GM15510 (cell line): ENCODE measurements around the gene RSBN1L.

ENCODE experiments used
- POLR2A ChIP-seq: IDR thresholded peaks from 3 replicates; pipeline ENCODE4 v1.6.1; 2011; ENCODE audit warnings: borderline replicate concordance; ENCODE audit not compliant: insufficient read length; ENCODE audit errors: extremely low read depth

RSBN1L gene

GRCh38 chr7:77771901-77772300, 75.6 kb downstream of the RSBN1L start:
- TF ChIP-seq POLR2A: no peak

DNA sequence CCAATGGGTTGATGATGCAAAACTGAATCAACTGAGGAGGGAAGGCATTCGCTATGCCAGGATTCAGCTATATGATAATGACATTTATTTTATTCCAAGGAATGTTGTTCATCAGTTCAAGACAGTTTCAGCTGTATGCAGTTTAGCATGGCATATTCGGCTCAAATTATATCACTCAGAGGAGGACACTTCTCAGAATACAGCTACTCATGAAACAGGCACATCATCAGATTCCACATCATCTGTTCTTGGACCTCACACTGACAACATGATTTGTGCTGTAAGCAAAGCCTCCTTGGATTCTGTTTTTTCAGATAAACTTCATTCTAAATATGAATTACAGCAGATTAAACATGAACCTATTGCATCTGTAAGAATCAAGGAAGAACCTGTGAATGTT, 82.3 kb downstream of the RSBN1L start:
- no peak for TF ChIP-seq POLR2A

- TF ChIP-seq POLR2A: no peak
These were observed 86.1 kb downstream of the RSBN1L start for GRCh38 chr7:77782383-77782782.

- no peak for TF ChIP-seq POLR2A
These were observed 86.9 kb downstream of the RSBN1L start for GRCh38 chr7:77783111-77783510.

- TF ChIP-seq POLR2A: no peak
These were observed 87.3 kb downstream of the RSBN1L start for GRCh38 chr7:77783545-77783944.

- no peak for TF ChIP-seq POLR2A
These were observed 89.8 kb downstream of the RSBN1L start for GRCh38 chr7:77786018-77786417.

- TF ChIP-seq POLR2A: no peak
These were observed 90.5 kb downstream of the RSBN1L start for GRCh38 chr7:77786741-77787140.

- TF ChIP-seq POLR2A: no peak
These were observed 92.2 kb downstream of the RSBN1L start for GRCh38 chr7:77788327-77788902.

- no peak for TF ChIP-seq POLR2A
These were observed 95.1 kb downstream of the RSBN1L start for GRCh38 chr7:77791336-77791735.

DNA sequence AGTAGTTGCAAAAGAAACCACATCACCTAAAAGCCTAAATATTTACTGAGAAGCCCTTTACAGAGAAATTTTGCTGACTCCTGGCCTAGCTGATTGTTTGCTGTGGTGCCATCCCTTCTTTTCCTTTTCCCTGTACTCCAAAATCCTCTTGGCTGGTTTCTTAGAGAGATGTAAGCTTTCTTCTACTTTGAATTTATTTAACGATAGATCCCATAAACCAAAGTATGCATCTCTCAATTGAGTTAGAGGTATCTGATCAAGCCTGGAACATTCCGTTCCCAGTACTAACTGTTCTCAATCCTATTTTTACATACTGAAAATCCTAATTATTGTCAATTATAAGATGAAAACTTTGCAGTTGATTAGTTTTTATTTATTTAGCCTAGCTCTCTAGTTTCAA, 95.7 kb downstream of the RSBN1L start:
- no peak for TF ChIP-seq POLR2A

DNA sequence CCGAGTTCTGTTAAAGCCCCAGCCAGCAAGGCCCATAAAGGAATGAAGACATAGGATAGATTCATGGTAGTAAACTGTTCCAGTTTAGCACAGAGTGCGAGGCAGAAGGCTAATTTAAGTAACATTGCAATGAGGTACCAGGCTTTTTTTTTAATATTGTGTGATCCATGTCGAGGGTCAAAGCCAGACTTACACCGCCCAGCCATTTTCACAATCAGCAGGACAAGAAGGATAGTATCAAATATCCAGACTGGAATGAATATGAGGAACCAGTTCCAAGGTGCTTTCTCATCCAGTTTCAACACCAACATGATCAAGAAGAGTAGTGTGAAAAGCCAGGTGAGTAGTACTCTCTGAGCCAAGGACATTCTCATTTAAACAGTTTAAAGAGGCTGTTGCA, 97.7 kb downstream of the RSBN1L start:
- no peak for TF ChIP-seq POLR2A

DNA sequence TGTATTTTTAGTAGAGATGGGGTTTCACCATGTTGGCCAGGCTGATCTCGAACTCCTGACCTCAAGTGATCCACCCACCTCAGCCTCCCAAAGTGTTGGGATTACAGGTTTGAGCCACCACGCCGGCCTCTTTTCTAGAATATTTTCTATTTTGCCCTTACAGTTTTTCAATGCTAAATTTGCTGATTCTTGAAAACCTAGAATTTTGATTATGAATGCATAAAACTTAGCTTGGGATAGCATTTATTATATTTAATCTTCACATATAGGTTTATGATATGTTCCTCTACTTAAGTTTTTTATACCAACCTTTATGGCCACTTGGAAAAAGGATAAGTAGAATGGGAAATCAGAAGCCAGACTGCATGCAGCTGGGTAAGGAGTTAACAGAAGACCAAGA, 99.8 kb downstream of the RSBN1L start:
- TF ChIP-seq POLR2A: no peak

- TF ChIP-seq POLR2A: no peak
These were observed 100.7 kb downstream of the RSBN1L start for GRCh38 chr7:77796960-77797359.

GRCh38 chr7:77797734-77798393, 101.6 kb downstream of the RSBN1L start:
- peak; percentile 36 for TF ChIP-seq POLR2A

DNA sequence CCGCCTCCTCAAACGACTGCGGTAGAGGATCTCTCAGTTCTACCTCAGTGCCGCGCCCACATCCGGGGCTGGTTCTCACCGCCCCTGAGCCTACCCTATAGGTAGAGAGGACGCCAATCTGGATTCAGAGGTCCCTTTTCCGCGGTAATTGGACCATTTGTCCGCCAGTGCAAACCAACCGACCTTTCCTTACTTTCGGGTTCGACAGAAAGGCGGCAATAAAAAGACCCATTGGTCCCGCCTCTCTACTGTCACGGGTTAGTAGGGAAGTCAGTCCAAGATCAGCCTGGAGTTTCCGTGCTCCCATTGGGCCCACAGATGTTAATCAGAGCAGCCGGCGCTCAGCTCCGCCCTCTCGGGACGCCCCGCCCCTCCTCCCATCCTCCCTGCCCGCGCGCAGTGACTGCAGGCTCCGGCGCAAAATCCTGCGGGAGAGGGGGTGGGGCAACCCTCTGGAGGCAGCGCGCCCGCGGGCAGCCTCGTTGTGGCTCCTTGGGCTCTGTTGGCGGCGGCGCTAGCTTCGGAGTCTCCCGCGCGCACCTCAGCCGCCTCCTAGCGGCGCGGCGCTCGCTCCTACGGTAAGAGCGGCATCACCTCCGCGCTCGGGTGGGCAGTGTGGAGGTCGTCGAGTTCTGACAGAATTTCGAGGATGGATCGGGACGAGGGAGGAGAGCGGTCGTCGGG, 102.3 kb downstream of the RSBN1L start, which contains the start of the genes PHTF2 and TMEM60:
TSS of gene PHTF2 (plus strand) at position 380 of the 684 bp plus-strand sequence.
TSS of gene TMEM60 (minus strand) at position 41 of the 684 bp plus-strand sequence. CDS start 4,061 bp downstream, outside the sequence.
- peak; percentile 59 for TF ChIP-seq POLR2A
